Measurements from ENCODE around the gene HSD17B12. TPM values are rescaled to one million over a fixed set of nuclear protein-coding genes. Genes with fewer than 3 reads are reported as not detected.

The HSD17B12 gene
- total RNA-seq, 1 experiment from 2014 or later, result 106 TPM

DNA sequence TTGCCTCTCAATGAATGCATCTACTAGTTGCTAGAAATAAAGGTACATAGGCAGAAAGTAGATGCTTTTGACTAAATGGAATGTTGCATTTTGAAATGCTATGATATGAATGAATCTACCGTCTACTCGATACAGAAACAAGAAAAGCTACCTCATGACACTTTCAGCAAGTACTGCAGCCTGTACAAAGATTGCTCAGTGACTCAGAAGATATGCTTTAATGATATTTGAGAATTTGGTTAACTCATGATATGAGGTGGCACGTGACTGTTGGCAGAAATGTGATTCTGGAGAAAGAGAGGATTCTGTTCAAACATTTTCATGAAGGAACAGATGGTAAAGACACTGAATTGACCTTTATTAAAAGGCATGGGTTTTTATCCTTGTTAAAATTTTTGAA lies 76.0 kb downstream of the HSD17B12 start:
- no peaks in the 10 kb centered on the region for H3K4me1 ChIP-seq (ENCODE audit: control insufficient read depth, insufficient read depth, low read length)
- in situ Hi-C loops (cut with HindIII; ENCODE audit: low pct_unique_long_range_greater_than_20kb, low sequenced_read_pairs) (no loop called here), intact Hi-C loops (cut with micrococcal nuclease; ENCODE audit: unreplicated experiment) (no loop called here)
- ATAC-seq (no peak), DNase-seq (ENCODE audit: low read depth, low spot score) (no peak)
- H3K9me3 ChIP-seq (ENCODE audit: control insufficient read depth, insufficient read depth, low read depth, low read length), result no peaks in the 10 kb centered on the region
- no peak overlapping the region for H3K4me3 ChIP-seq (ENCODE audit: low read depth in 2 of 2, low read length in 2 of 2)
- CTCF ChIA-PET, result no interaction called here
- H3K27ac ChIP-seq (ENCODE audit: low read length), result no peak overlapping the region
- H3K27me3 ChIP-seq (ENCODE audit: control insufficient read depth, insufficient read depth, low read length), result no peaks in the 10 kb centered on the region
- no TSS peak for BruUV-seq (replicated peaks)
- TF ChIP-seq TCF7L2 (IDR thresholded peaks at IDR 0.05; ENCODE audit: low read depth, low read length), result no peak
- TF ChIP-seq, protein P1, sequence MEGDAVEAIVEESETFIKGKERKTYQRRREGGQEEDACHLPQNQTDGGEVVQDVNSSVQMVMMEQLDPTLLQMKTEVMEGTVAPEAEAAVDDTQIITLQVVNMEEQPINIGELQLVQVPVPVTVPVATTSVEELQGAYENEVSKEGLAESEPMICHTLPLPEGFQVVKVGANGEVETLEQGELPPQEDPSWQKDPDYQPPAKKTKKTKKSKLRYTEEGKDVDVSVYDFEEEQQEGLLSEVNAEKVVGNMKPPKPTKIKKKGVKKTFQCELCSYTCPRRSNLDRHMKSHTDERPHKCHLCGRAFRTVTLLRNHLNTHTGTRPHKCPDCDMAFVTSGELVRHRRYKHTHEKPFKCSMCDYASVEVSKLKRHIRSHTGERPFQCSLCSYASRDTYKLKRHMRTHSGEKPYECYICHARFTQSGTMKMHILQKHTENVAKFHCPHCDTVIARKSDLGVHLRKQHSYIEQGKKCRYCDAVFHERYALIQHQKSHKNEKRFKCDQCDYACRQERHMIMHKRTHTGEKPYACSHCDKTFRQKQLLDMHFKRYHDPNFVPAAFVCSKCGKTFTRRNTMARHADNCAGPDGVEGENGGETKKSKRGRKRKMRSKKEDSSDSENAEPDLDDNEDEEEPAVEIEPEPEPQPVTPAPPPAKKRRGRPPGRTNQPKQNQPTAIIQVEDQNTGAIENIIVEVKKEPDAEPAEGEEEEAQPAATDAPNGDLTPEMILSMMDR (IDR thresholded peaks at IDR 0.05), result no peak
- TF ChIP-seq, protein P2, sequence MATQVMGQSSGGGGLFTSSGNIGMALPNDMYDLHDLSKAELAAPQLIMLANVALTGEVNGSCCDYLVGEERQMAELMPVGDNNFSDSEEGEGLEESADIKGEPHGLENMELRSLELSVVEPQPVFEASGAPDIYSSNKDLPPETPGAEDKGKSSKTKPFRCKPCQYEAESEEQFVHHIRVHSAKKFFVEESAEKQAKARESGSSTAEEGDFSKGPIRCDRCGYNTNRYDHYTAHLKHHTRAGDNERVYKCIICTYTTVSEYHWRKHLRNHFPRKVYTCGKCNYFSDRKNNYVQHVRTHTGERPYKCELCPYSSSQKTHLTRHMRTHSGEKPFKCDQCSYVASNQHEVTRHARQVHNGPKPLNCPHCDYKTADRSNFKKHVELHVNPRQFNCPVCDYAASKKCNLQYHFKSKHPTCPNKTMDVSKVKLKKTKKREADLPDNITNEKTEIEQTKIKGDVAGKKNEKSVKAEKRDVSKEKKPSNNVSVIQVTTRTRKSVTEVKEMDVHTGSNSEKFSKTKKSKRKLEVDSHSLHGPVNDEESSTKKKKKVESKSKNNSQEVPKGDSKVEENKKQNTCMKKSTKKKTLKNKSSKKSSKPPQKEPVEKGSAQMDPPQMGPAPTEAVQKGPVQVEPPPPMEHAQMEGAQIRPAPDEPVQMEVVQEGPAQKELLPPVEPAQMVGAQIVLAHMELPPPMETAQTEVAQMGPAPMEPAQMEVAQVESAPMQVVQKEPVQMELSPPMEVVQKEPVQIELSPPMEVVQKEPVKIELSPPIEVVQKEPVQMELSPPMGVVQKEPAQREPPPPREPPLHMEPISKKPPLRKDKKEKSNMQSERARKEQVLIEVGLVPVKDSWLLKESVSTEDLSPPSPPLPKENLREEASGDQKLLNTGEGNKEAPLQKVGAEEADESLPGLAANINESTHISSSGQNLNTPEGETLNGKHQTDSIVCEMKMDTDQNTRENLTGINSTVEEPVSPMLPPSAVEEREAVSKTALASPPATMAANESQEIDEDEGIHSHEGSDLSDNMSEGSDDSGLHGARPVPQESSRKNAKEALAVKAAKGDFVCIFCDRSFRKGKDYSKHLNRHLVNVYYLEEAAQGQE (IDR thresholded peaks at IDR 0.05; ENCODE audit: insufficient read depth in 1 of 2, low read depth in 2 of 2, low read length in 1 of 2), result no peak
- H3K36me3 ChIP-seq (ENCODE audit: control insufficient read depth, insufficient read depth, low read length), result no peaks in the 10 kb centered on the region; the same call in 1 of the 2 replicates
- POLR2A ChIA-PET, result interaction anchor here (0.6 kb wide), 1 partner anchor 242 kb away, joined by 3 read pairs; no protein-coding TSS in a partner anchor

DNA sequence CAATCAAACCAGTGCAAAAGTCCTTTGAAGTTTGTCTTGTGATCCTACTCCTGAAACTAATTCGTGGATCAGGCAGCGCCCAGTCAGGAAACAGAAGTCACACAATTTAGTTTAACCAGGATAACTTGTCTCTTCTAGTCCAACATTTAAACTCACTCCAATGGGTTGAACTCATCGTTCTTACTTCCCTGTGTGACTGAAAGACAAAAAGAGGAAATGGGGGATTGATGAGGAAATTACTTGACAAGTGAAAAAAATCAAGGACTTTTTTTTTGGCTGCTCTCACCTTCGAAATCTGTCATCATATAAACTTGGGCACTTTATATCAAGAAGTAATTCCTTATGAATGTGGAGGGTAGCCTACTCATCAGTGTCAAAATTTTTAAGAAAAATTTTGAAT lies 78.4 kb downstream of the HSD17B12 start:
- H3K27me3 ChIP-seq (ENCODE audit: control insufficient read depth, insufficient read depth, low read length), result no peaks in the 10 kb centered on the region
- CTCF ChIA-PET, result no interaction called here
- ATAC-seq, result no peak
- H3K4me3 ChIP-seq (ENCODE audit: low read depth in 2 of 2, low read length in 2 of 2), result no peak overlapping the region
- in situ Hi-C loops (cut with HindIII; ENCODE audit: low pct_unique_long_range_greater_than_20kb, low sequenced_read_pairs) (no loop called here), intact Hi-C loops (cut with micrococcal nuclease; ENCODE audit: unreplicated experiment) (no loop called here)
- POLR2A ChIA-PET, result no interaction called here
- no peak for TF ChIP-seq SIN3A (IDR thresholded peaks at IDR 0.05; ENCODE audit: borderline replicate concordance, insufficient read depth, low read depth, low read length)
- no peak for TF ChIP-seq POLR2AphosphoS5 (IDR thresholded peaks at IDR 0.05; ENCODE audit: low read depth, low read length)
- TF ChIP-seq TCF7L2 (IDR thresholded peaks at IDR 0.05; ENCODE audit: low read depth, low read length), result no peak
- TF ChIP-seq, protein P1 (IDR thresholded peaks at IDR 0.05), result no peak
- TF ChIP-seq, protein P2 (IDR thresholded peaks at IDR 0.05; ENCODE audit: insufficient read depth in 1 of 2, low read depth in 2 of 2, low read length in 1 of 2), result no peak
- no peaks in the 10 kb centered on the region; the same call in 1 of the 2 replicates for H3K36me3 ChIP-seq (ENCODE audit: control insufficient read depth, insufficient read depth, low read length)
- H3K27ac ChIP-seq (ENCODE audit: low read length), result no peak overlapping the region
- H3K4me1 ChIP-seq (ENCODE audit: control insufficient read depth, insufficient read depth, low read length), result no peaks in the 10 kb centered on the region
- BruUV-seq (replicated peaks), result no TSS peak
- DNase-seq (ENCODE audit: low read depth, low spot score), result no peak
- H3K9me3 ChIP-seq (ENCODE audit: control insufficient read depth, insufficient read depth, low read depth, low read length), result no peaks in the 10 kb centered on the region

Measured in Panc1 (cell line).